Urothelium cell line (cell line): ENCODE data around the gene ALMS1.
"Not testable (repeated sequence)": the region's sequence is repeated elsewhere in the genome, so short reads cannot be mapped to it uniquely, and the experiment has no call there.

ENCODE experiments used
- DNase-seq: peaks from one replicate; pipeline ENCODE4 v3.0.0; 2011; ENCODE audit warnings: low spot score, mixed read lengths
- FAIRE-seq: peaks from 2 replicates; lab custom pipeline; 2011; peaks lifted over from hg19 to GRCh38; lab: Jason Lieb, UNC

The ALMS1 gene

GRCh38 chr2:73386894-73387636, 1.4 kb downstream of the ALMS1 start:
- no peak for DNase-seq

GRCh38 chr2:73402386-73403103, 16.9 kb downstream of the ALMS1 start:
- no peak for FAIRE-seq

More at GRCh38 chr2:73386894-73387636, 1.4 kb downstream of the ALMS1 start:
- FAIRE-seq: no peak

GRCh38 chr2:73403237-73403636, 17.6 kb downstream of the ALMS1 start:
- FAIRE-seq (no peak), DNase-seq (no peak)

More at GRCh38 chr2:73402386-73403103, 16.9 kb downstream of the ALMS1 start:
- no peak for DNase-seq

DNA sequence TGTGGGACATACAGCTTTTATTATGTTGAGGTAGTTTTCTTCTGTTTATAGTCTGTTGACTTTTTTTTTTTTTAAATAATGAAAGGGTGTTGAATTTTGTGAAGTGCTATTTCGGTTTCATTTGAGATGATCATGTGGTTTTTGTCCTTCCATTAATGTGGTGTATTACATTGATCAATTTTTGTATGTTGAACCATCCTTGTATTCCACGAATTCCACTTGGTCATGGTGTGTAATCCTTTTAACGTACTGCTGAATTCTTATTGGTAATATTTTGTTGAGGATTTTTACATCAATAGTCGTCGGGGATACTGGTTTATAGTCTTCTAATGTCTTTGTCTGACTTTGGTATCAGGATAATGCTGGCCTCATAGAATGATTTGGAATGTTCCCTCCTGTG, 18.8 kb downstream of the ALMS1 start:
- no peak for FAIRE-seq

GRCh38 chr2:73406996-73407395, 21.4 kb downstream of the ALMS1 start:
- DNase-seq: no peak
- no peak for FAIRE-seq

More for the DNA sequence above, 18.8 kb downstream of the ALMS1 start:
- DNase-seq: no peak

- DNase-seq (no peak), FAIRE-seq (no peak)
Observed at GRCh38 chr2:73408198-73408597, 22.6 kb downstream of the ALMS1 start.

DNA sequence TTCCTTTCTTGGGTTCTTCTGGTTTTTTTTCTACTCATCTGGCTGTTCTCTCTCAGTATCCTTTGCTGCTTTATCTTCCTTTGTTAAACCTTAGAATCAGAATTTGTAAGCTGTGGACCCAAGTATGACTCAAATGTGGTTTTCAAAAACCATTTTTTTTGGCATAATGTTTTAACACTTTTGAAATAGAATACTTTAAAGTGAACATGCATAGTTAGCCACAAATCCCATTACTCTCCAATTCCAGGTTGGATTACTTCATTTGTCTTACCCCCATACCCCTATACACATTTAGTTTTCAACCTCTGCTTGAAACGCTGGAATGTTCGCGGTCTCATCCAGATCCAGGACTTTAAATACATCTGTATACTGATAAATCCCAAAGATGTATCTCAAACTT, 29.1 kb downstream of the ALMS1 start:
- FAIRE-seq (no peak), DNase-seq (no peak)

DNA sequence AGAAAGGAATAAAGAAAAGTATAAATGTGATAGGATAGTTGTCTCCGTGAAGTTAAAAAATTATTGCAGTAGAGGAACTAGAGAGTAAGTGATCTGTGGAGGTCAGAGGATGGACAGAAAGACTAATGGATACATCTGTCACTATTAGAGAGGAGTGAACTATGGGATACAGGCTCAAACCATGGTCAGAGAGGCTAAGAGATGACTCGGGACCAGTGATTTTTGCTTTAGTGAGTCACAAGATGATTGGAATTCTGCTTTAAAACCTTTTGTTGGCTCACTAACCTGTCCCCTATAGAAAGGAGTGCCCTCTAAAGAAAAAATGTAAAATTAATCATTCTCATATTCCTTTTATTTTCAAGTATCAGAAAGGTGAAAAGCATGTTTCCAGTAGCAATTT, 30.3 kb downstream of the ALMS1 start:
- FAIRE-seq: no peak
- DNase-seq: no peak

DNA sequence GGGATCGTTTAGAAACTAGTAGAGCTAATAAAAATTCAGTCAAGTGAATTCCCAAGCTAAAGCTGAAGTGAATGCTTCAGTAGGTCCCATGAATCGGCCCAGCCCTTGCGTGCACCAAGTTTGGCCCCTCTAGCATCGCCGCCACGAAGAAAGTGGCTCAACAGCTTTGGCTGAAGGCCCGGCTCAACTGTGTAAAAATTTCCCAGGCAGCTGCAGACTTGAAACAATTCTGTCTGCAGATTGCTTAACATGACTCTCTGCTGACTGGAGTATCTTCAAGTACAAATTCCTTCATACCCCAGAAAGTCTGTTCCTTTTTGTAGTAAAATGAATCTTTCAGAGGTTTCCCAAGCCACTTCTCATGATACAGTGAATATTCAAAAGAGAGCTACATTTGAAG, 32.7 kb downstream of the ALMS1 start:
- FAIRE-seq: no peak

DNA sequence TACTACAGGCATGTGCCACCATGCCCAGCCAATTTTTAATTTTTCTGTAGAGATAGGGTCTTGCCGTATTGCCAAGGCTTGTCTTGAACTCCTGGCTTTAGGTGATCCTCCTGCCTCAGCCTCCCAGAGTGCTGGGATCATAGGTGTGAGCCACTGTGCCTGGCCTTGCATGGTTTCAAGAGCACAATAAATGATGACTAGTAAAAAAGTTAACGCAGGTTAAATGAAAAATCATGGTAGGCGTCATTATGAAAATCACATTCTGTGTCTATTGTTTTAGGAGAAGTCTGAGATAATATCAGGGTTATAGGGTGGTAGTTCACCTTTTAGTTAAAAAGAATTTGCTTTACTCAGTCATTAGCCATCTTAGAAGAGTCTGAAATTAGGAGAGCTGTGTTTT, 38.3 kb downstream of the ALMS1 start:
- no peak for DNase-seq
- FAIRE-seq: no peak

More for the DNA sequence above, 32.7 kb downstream of the ALMS1 start:
- no peak for DNase-seq

- FAIRE-seq (no peak), DNase-seq (no peak)
Observed at GRCh38 chr2:73426176-73426575, 40.5 kb downstream of the ALMS1 start.

DNA sequence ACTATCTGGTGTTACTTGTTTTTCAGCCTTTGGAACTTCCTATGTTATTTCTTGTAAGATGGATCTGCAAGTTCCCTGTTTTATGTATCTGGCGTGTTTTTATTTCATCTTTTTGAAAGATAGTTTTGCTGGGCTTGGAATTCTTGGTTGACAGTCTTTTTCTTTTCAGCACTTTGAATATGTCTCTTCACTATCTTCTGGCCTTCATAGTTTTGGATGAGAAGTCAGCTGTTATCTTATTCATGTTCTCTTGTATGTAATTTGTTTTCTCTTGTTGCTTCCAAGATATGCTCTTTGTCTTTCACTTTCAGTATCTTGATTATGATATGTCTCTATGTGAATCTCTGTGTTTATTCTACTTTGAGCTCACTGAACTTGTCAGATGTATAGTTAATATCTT, 50.4 kb downstream of the ALMS1 start:
- no peak for FAIRE-seq

DNA sequence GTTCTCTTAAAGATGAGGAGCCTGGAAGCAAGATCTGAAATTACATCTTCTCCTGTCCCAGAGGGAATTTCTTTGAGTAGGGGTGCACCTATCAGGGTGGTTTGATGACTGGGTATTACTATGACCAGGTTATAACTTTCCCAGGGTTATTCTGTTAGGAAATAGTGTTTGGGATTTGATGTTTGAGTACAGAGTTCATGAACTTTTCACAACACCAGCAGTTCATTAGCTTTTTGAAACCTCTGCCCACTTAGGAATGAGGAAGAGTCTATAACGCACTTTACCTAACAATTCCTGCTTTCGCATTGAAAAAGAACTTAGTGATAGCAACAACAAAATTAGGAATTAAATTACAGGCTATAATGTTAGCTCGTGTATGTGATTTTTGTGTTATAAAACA, 58.6 kb downstream of the ALMS1 start:
- no peak for FAIRE-seq
- DNase-seq: no peak

More for the DNA sequence above, 50.4 kb downstream of the ALMS1 start:
- DNase-seq: no peak

DNA sequence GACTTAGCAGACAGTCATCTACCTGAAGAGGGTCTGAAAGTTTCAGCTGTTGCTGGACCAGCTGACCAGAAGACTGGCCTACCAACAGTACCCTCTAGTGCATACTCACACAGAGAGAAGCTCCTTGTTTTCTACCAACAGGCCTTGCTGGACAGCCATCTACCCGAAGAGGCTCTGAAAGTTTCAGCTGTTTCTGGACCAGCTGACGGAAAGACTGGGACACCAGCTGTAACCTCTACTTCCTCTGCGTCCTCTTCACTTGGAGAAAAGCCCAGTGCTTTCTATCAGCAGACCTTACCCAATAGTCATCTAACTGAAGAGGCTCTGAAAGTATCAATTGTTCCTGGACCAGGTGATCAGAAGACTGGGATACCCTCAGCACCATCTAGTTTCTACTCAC, 63.2 kb downstream of the ALMS1 start:
- no peak for FAIRE-seq

GRCh38 chr2:73449404-73449803, 63.8 kb downstream of the ALMS1 start:
- FAIRE-seq (no peak), DNase-seq (no peak)

More for the DNA sequence above, 63.2 kb downstream of the ALMS1 start:
- no peak for DNase-seq

DNA sequence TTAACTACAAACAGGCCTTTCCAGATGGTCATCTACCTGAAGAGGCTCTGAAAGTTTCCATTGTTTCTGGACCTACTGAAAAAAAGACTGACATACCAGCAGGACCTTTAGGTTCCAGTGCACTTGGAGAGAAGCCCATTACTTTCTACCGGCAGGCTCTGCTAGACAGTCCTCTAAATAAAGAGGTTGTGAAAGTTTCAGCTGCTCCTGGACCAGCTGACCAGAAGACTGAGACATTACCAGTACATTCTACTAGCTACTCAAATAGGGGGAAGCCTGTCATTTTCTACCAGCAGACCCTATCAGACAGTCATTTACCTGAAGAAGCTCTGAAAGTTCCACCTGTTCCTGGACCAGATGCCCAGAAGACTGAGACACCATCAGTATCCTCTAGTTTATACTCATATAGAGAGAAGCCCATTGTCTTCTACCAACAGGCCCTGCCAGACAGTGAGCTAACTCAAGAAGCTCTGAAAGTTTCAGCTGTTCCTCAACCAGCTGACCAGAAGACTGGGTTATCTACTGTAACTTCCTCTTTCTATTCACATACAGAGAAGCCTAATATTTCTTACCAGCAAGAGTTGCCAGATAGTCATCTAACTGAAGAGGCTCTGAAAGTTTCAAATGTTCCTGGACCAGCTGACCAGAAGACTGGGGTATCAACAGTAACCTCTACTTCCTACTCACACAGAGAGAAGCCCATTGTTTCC, 65.8 kb downstream of the ALMS1 start:
- DNase-seq: no peak
- no peak for FAIRE-seq

- FAIRE-seq (no peak), DNase-seq (no peak)
Observed at GRCh38 chr2:73457982-73458381, 72.3 kb downstream of the ALMS1 start.

DNA sequence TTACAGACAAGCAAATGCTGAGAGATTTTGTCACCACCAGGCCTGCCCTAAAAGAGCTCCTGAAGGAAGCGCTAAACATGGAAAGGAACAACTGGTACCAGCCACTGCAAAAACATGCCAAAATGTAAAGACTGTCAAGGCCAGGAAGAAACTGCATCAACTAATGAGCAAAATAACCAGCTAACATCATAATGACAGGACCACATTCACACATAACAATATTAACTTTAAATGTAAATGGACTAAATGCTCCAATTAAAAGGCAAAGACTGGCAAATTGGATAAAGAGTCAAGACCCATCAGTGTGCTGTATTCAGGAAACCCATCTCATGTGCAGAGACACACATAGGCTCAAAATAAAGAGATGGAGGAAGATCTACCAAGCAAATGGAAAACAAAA, 76.8 kb downstream of the ALMS1 start:
- not testable (repeated sequence) for DNase-seq, FAIRE-seq

DNA sequence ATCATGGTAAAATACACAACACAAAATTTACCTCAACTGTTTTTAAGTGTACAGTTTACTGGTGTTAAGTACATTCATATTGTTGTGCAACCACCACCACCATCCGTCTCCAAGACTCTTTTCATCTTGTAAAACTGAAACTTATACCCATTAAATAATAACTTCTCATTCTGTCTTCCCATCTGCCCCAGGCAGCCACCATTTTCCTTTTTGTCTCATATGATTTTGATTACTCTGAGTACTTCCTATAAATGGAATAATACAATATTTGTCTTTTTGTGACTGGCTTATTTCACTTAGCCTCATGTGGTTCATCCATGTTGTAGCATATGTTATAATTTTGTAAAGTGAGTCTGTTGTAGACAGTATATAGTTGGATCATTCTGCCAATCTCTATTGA, 82.7 kb downstream of the ALMS1 start:
- no peak for FAIRE-seq
- no peak for DNase-seq

- FAIRE-seq, DNase-seq: not testable (repeated sequence)
Observed at GRCh38 chr2:73483874-73484273, 98.2 kb downstream of the ALMS1 start.

DNA sequence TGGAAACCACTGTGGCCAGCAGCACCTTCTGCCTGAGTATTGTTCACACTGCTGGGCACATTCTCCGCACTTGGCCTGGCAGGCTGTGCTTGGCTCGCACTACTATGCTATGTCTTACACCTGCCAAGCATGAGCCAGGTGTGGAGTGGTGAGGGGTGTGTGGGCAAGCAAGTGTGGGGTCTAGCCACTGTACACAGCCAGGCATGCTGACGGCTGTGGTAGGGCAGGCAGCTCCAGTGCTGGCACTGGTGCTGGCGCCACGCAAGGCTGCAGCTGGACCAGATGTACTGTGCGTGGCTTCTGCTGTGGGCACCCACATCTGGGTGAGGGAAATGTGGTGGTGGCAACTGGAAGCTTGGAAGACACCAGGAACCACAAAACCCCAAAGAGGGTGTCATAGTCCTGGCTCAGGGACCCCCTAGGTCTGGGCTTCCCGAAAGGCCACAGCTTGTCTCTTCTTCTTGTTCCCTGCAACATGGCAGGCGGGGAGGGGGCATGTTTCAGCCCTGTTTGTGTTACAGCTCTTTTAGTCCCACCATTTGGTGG, 101.5 kb downstream of the ALMS1 start:
- FAIRE-seq (no peak), DNase-seq (no peak)
